Astrocyte (in vitro differentiated cells and primary cell): ENCODE results near the gene PRKG1.

ENCODE experiments used
- EZH2 ChIP-seq: IDR thresholded peaks from 2 replicates; pipeline ENCODE4 v1.6.1; 2012; ENCODE audit warnings: mild to moderate bottlenecking, low read length, inconsistent platforms; ENCODE audit not compliant: insufficient read depth
- TF ChIP-seq, protein P1 (sequence below): IDR thresholded peaks from 2 replicates; pipeline ENCODE4 v1.5.1; 2011; ENCODE audit warnings: low read depth, mild to moderate bottlenecking, inconsistent platforms, low read length, moderate library complexity; ENCODE audit not compliant: insufficient read depth

DNA sequence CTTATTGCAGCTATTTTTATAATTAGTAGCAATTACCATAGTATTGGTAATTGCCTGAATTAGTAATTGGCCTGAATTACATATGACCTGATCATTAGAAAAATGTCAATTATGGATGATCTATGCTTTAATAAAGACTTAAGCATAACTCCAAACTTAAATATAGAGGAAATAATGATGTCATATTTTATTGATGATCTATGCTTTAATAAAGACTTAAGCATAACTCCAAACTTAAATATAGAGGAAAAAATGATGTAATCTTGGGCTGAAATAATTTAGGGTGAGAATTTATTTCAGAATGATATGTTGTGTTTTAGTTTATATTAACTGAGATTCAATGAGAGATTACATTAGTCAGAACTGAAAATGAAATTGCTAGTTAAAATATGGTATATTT lies 973.8 kb downstream of the PRKG1 start:
- no peak for TF ChIP-seq EZH2
- TF ChIP-seq, protein P1, sequence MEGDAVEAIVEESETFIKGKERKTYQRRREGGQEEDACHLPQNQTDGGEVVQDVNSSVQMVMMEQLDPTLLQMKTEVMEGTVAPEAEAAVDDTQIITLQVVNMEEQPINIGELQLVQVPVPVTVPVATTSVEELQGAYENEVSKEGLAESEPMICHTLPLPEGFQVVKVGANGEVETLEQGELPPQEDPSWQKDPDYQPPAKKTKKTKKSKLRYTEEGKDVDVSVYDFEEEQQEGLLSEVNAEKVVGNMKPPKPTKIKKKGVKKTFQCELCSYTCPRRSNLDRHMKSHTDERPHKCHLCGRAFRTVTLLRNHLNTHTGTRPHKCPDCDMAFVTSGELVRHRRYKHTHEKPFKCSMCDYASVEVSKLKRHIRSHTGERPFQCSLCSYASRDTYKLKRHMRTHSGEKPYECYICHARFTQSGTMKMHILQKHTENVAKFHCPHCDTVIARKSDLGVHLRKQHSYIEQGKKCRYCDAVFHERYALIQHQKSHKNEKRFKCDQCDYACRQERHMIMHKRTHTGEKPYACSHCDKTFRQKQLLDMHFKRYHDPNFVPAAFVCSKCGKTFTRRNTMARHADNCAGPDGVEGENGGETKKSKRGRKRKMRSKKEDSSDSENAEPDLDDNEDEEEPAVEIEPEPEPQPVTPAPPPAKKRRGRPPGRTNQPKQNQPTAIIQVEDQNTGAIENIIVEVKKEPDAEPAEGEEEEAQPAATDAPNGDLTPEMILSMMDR, result no peak
